ENCODE data around the gene ZMIZ1.

- no peak for TF ChIP-seq POLR2AphosphoS2 (conservative IDR thresholded peaks at IDR 0.05; ENCODE audit: low read length)
- TF ChIP-seq CTCF (IDR thresholded peaks at IDR 0.05) = no peak
- TF ChIP-seq POLR2A (IDR thresholded peaks at IDR 0.05; ENCODE audit: low read length) = no peak
Observed at GRCh38 chr10:79300711-79301110, 231.9 kb downstream of the ZMIZ1 start.
